HepG2 (cell line): ENCODE data around the gene TCAP. TPM values are rescaled to one million over a fixed set of nuclear protein-coding genes. Genes with fewer than 3 reads are reported as not detected.
A peak's percentile ranks its signal among the peaks of the same experiment; 100 is the strongest.

ENCODE experiments used
- CAMTA2 ChIP-seq: sonication (generic); formaldehyde crosslinking; IDR thresholded peaks from 2 replicates; pipeline ENCODE4 v1.4.0; 2020; ENCODE audit warnings: mild to moderate bottlenecking, missing genetic modification reagents, borderline replicate concordance
- CBX1 ChIP-seq: IDR thresholded peaks from one replicate; pipeline ENCODE4 v1.6.1; 2016; ENCODE audit warnings: antibody characterized with exemption, low read depth
- DR1 ChIP-seq: sonication (generic); formaldehyde crosslinking; IDR thresholded peaks from 2 replicates; pipeline ENCODE4 v1.8.0; 2021; ENCODE audit warnings: mild to moderate bottlenecking, missing genetic modification reagents, inconsistent platforms
- E2F5 ChIP-seq: sonication (generic); formaldehyde crosslinking; conservative IDR thresholded peaks from 2 replicates; pipeline ENCODE4 v1.4.0; 2020; ENCODE audit warnings: missing genetic modification reagents
- GATA4 ChIP-seq: sonication (generic); IDR thresholded peaks from 2 replicates; pipeline ENCODE4 v1.6.1; 2016; ENCODE audit warnings: antibody characterized with exemption, low read depth, borderline replicate concordance
- MAFG ChIP-seq: sonication (generic); formaldehyde crosslinking; IDR thresholded peaks from 2 replicates; pipeline ENCODE4 v1.5.1; 2020; ENCODE audit warnings: mild to moderate bottlenecking, missing genetic modification reagents
- RORA ChIP-seq: sonication (generic); formaldehyde crosslinking; IDR thresholded peaks from 2 replicates; pipeline ENCODE4 v1.5.0; 2020; ENCODE audit warnings: mild to moderate bottlenecking, missing genetic modification reagents, moderate library complexity
- SNAPC4 ChIP-seq: sonication (generic); formaldehyde crosslinking; IDR thresholded peaks from 2 replicates; pipeline ENCODE4 v1.4.0; 2020; ENCODE audit warnings: mild to moderate bottlenecking, missing genetic modification reagents
- SRF ChIP-seq: IDR thresholded peaks from 2 replicates; pipeline ENCODE4 v1.6.1; 2011; ENCODE audit warnings: mild to moderate bottlenecking, low read depth, low read length, moderate library complexity
- ZC3H4 ChIP-seq: sonication (generic); formaldehyde crosslinking; IDR thresholded peaks from 2 replicates; pipeline ENCODE4 v1.4.0; 2020; ENCODE audit warnings: missing genetic modification reagents, borderline replicate concordance
- ZNF101 ChIP-seq: sonication (generic); formaldehyde crosslinking; IDR thresholded peaks from 2 replicates; pipeline ENCODE4 v1.4.0; 2020; ENCODE audit warnings: mild to moderate bottlenecking, low read depth, missing genetic modification reagents, borderline replicate concordance
- ZNF280D ChIP-seq: sonication (generic); formaldehyde crosslinking; IDR thresholded peaks from 2 replicates; pipeline ENCODE4 v1.5.1; 2020; ENCODE audit warnings: mild to moderate bottlenecking, missing genetic modification reagents
- ZNF558 ChIP-seq: sonication (generic); formaldehyde crosslinking; IDR thresholded peaks from 2 replicates; pipeline ENCODE4 v1.9.0; 2022; ENCODE audit warnings: mild to moderate bottlenecking, missing genetic modification reagents, borderline replicate concordance
- ZNF788 ChIP-seq: sonication (generic); formaldehyde crosslinking; IDR thresholded peaks from 2 replicates; pipeline ENCODE4 v1.5.0; 2020; ENCODE audit warnings: mild to moderate bottlenecking, missing genetic modification reagents, borderline replicate concordance
- ZNF816 ChIP-seq: sonication (generic); formaldehyde crosslinking; IDR thresholded peaks from 2 replicates; pipeline ENCODE4 v1.8.0; 2022; ENCODE audit warnings: missing genetic modification reagents, mild to moderate bottlenecking, borderline replicate concordance
- ZSCAN21 ChIP-seq: sonication (generic); formaldehyde crosslinking; IDR thresholded peaks from 2 replicates; pipeline ENCODE4 v1.8.0; 2022; ENCODE audit warnings: mild to moderate bottlenecking, missing genetic modification reagents, moderate library complexity, borderline replicate concordance
- ZSCAN31 ChIP-seq: sonication (generic); formaldehyde crosslinking; IDR thresholded peaks from 2 replicates; pipeline ENCODE4 v1.5.0; 2020; ENCODE audit warnings: low read depth, mild to moderate bottlenecking, missing genetic modification reagents
- polyA plus RNA-seq, 8 experiments: library from polyadenylated mRNA; depleted of rRNA in 3 of 8; stranded (reverse) in 7 of 8; unstranded in 1 of 8; fragments of >200 nt; fragmentation: Illumina TruSeq in 4 of 8; extraction: Trizol in 4 of 8; gene quantifications; 2 replicates each; pipeline versions ENCODE4 v1.2.1 to v1.2.3, GENCODE V29; 2011 to 2016; ENCODE audit warnings: low read depth in 4 of 8, missing spikeins in 1 of 8, mixed read lengths in 1 of 8; ENCODE audit not compliant: insufficient read depth in 1 of 8
- total RNA-seq, 5 experiments: library from RNA; depleted of rRNA; stranded (reverse); fragments of >200 nt; fragmentation: Illumina TruSeq; extraction: Trizol; gene quantifications; 2 replicates each; pipeline ENCODE4 v1.2.3, GENCODE V29; 2016; ENCODE audit warnings: low read depth in 1 of 5

The TCAP gene
- total and polyA plus RNA-seq, 2 of the 13 experiments (the other 11 are each of a cell fraction or from before 2014, with no cell fraction given): 0.24 to 0.65 TPM

- TF ChIP-seq GATA4: no peak; the same call in 1 of the 2 replicates
- no peak for TF ChIP-seq RORA
- TF ChIP-seq SRF: peak; percentile 4; the same call in 1 of the 2 replicates
- TF ChIP-seq SNAPC4: 0 out of 2 replicates have a peak, but pooled peaks have one; percentile 39
- TF ChIP-seq ZNF816 (CRISPR knock-in tag): peak; percentile 42; the same call in 1 of the 2 replicates
- TF ChIP-seq ZNF101 (CRISPR knock-in tag): no peak
- peak; percentile 35; the same call in 1 of the 2 replicates for TF ChIP-seq ZNF788 (CRISPR knock-in tag)
- TF ChIP-seq ZSCAN21 (CRISPR knock-in tag): no peak
- peak; percentile 36; the same call in 1 of the 2 replicates for TF ChIP-seq ZNF280D (CRISPR knock-in tag)
- no peak for TF ChIP-seq E2F5 (CRISPR knock-in tag)
- TF ChIP-seq CBX1: no peak
- peak; percentile 32; the same call in 1 of the 2 replicates for TF ChIP-seq ZNF558 (CRISPR knock-in tag)
- TF ChIP-seq CAMTA2 (CRISPR knock-in tag): no peak
- peak; percentile 42 for TF ChIP-seq ZC3H4 (CRISPR knock-in tag)
- peak; percentile 64 for TF ChIP-seq ZSCAN31 (CRISPR knock-in tag)
- peak; percentile 47; the same call in 1 of the 2 replicates for TF ChIP-seq DR1 (CRISPR knock-in tag)
- no peak for TF ChIP-seq MAFG (CRISPR knock-in tag)
Observed at GRCh38 chr17:39687546-39688474, 22.7 kb downstream of the TCAP start, which contains the start of gene PGAP3 (continued).
